H1 (cell line): Measurements from ENCODE around the gene CAMK2D. TPM values are rescaled to one million over a fixed set of nuclear protein-coding genes. Genes with fewer than 3 reads are reported as not detected.

Experiments used
- SP2 ChIP-seq: IDR thresholded peaks from 2 replicates; pipeline ENCODE4 v1.6.1; 2012; ENCODE audit warnings: mild to moderate bottlenecking, low read length, inconsistent platforms
- USF2 ChIP-seq: IDR thresholded peaks from 2 replicates; pipeline ENCODE4 v1.6.1; 2011; ENCODE audit warnings: low read length, improper control_type of control experiment
- polyA plus RNA-seq, 7 experiments: library from polyadenylated mRNA; depleted of rRNA in 3 of 7; stranded (reverse) in 5 of 7; unstranded in 2 of 7; fragments of >200 nt in 5 of 7; fragments of 200-250 nt in 2 of 7; gene quantifications; 1 replicate in 5 of 7; 2 replicates in 1 of 7; 4 replicates in 1 of 7; pipeline versions ENCODE4 v1.2.1 to v1.2.3, GENCODE V29; 2011 to 2013; ENCODE audit warnings: missing spikeins in 2 of 7, mixed read lengths in 2 of 7
- total RNA-seq: library from RNA; stranded (reverse); fragmentation: NEBNext Ultra II Directional; extraction: Animal tissue kit (Norgen Biotek cat#: 25700); gene quantifications from 2 replicates; pipeline ENCODE4 v1.2.1, GENCODE V29; 2021

CAMK2D gene
- total and polyA plus RNA-seq, 2 of the 8 experiments (the other 6 are each of a cell fraction or from before 2014, with no cell fraction given): 3.2 to 7.0 TPM

GRCh38 chr4:113613503-113613902, 148.0 kb downstream of the CAMK2D start (continued):
- TF ChIP-seq USF2 (no peak), SP2 (no peak)
